Nephron progenitor cell (in vitro differentiated cells): ENCODE data around the gene FIBCD1.

Experiments used
- DNase-seq: peaks from one replicate; pipeline ENCODE4 v3.0.0; 2021
- H3K27ac Mint-ChIP-seq: 2 replicates; pipeline ENCODE4 v1.8.0; 2021; ENCODE audit warnings: mild to moderate bottlenecking, moderate library complexity, mixed read lengths
- H3K27me3 Mint-ChIP-seq: 2 replicates; pipeline ENCODE4 v1.8.0; 2021; ENCODE audit warnings: mild to moderate bottlenecking, low read depth, mixed read lengths; ENCODE audit not compliant: poor library complexity
- H3K36me3 Mint-ChIP-seq: 2 replicates; pipeline ENCODE4 v1.8.0; 2021; ENCODE audit warnings: low read depth, mixed read lengths
- H3K4me1 Mint-ChIP-seq: 2 replicates; pipeline ENCODE4 v1.8.0; 2021; ENCODE audit warnings: mixed read lengths
- H3K4me3 Mint-ChIP-seq: 2 replicates; pipeline ENCODE4 v1.8.0; 2021; ENCODE audit warnings: mild to moderate bottlenecking, moderate library complexity, mixed read lengths
- H3K9me3 Mint-ChIP-seq: 2 replicates; pipeline ENCODE4 v1.8.0; 2021; ENCODE audit warnings: mild to moderate bottlenecking, moderate library complexity, mixed read lengths
- TF ChIP-seq, protein P1 (sequence below): fragments of 200-600 bp; sonication (generic); IDR thresholded peaks from 2 replicates; pipeline ENCODE4 v1.5.0; 2021; ENCODE audit warnings: antibody characterized with exemption

FIBCD1 gene

DNA sequence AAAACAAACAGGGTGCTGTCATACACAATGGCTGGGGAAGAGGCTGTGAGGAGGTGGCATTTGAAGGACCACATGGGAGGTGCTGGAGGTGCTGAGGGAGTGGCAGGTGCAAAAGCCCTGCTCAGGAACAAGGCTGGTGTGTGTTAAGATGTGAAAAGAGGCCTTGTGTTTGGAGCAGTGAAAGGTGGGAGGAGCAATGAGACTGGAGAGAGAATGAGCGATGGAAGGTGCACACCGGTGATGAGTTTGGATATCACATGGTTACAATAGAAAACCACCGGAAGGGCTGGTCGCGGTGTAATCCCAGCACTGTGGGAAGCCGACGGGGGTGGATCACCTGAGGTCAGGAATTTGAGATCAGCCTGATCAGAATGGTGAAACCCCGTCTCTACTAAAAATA lies 9.2 kb upstream of the FIBCD1 start:
- Mint-ChIP-seq H3K4me1 (no peaks in the 10 kb centered on the region), H3K9me3 (peaks cover 19% of the 10 kb centered on the region), H3K27ac (no peak overlapping the region), H3K4me3 (no peak overlapping the region), H3K27me3 (peaks cover 66% of the 10 kb centered on the region), H3K36me3 (no peaks in the 10 kb centered on the region)
- DNase-seq: no peak
- TF ChIP-seq, protein P1, sequence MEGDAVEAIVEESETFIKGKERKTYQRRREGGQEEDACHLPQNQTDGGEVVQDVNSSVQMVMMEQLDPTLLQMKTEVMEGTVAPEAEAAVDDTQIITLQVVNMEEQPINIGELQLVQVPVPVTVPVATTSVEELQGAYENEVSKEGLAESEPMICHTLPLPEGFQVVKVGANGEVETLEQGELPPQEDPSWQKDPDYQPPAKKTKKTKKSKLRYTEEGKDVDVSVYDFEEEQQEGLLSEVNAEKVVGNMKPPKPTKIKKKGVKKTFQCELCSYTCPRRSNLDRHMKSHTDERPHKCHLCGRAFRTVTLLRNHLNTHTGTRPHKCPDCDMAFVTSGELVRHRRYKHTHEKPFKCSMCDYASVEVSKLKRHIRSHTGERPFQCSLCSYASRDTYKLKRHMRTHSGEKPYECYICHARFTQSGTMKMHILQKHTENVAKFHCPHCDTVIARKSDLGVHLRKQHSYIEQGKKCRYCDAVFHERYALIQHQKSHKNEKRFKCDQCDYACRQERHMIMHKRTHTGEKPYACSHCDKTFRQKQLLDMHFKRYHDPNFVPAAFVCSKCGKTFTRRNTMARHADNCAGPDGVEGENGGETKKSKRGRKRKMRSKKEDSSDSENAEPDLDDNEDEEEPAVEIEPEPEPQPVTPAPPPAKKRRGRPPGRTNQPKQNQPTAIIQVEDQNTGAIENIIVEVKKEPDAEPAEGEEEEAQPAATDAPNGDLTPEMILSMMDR: no peak

- no peaks in the 10 kb centered on the region for H3K36me3 Mint-ChIP-seq
- peaks cover 19% of the 10 kb centered on the region for H3K9me3 Mint-ChIP-seq
- H3K4me1 Mint-ChIP-seq: no peaks in the 10 kb centered on the region
- H3K27ac Mint-ChIP-seq: no peak overlapping the region
- H3K27me3 Mint-ChIP-seq: peaks cover 72% of the 10 kb centered on the region
- TF ChIP-seq, protein P1: no peak
- DNase-seq: no peak
- no peak overlapping the region for H3K4me3 Mint-ChIP-seq
These were observed 8.6 kb upstream of the FIBCD1 start for GRCh38 chr9:130947618-130948140.

DNA sequence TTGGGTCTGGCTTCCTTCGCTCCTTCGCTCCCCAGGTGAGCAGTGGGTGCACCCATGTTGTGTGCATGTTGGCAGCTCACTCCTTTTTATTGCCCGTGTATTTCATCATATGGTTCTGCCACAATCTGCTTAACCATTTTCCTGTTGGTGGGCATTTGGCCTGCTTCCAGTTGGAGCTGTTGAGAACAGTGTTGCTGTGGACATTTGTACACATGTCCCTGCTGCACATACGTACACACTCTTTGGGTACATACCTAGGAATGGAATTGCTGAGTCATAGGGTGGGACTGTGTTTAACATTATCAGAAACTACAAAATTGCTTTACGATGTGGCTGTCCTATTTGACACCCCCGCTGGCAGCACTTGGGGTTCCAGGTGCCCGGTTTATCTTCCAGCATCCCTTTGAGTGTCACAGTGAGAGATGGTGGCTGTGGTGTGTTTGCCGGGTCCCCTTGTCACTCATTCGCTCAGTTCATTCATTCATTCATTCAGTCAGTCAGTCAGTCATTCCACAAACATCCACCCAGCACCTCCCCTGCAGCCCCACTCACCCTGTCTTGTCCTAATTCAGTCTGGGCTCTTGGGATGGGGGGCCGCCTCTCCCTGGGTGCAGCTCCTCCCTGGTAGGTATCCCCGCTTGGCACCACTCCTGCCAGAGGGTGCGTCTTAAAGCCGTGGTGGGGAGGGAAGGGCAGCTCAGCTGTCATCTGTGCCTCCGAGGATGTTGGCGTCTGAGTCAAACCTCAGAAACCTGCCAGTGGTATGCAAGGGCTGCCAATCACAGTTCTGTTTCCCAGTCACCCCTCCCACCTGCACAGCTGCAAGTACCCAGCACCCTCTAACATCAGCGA lies 7.9 kb upstream of the FIBCD1 start:
- DNase-seq: no peak
- no peak overlapping the region for H3K4me3 Mint-ChIP-seq
- H3K27me3 Mint-ChIP-seq: peaks cover 73% of the 10 kb centered on the region
- H3K36me3 Mint-ChIP-seq: no peaks in the 10 kb centered on the region
- TF ChIP-seq, protein P1: no peak
- H3K4me1 Mint-ChIP-seq: no peaks in the 10 kb centered on the region
- no peak overlapping the region for H3K27ac Mint-ChIP-seq
- peaks cover 19% of the 10 kb centered on the region for H3K9me3 Mint-ChIP-seq

GRCh38 chr9:130945173-130945572 lies 6.1 kb upstream of the FIBCD1 start:
- no peak for DNase-seq
- peaks cover 76% of the 10 kb centered on the region for H3K27me3 Mint-ChIP-seq

GRCh38 chr9:130944510-130945058 lies 5.5 kb upstream of the FIBCD1 start:
- no peak overlapping the region for H3K27ac Mint-ChIP-seq
- H3K36me3 Mint-ChIP-seq: no peaks in the 10 kb centered on the region
- no peak overlapping the region for H3K4me3 Mint-ChIP-seq
- TF ChIP-seq, protein P1: no peak
- peaks cover 6% of the 10 kb centered on the region for H3K9me3 Mint-ChIP-seq
- no peak for DNase-seq
- no peaks in the 10 kb centered on the region for H3K4me1 Mint-ChIP-seq
- H3K27me3 Mint-ChIP-seq: peaks cover 76% of the 10 kb centered on the region

More at GRCh38 chr9:130945173-130945572, 6.1 kb upstream of the FIBCD1 start:
- Mint-ChIP-seq H3K4me3 (no peak overlapping the region), H3K36me3 (no peaks in the 10 kb centered on the region), H3K27ac (no peak overlapping the region), H3K4me1 (no peaks in the 10 kb centered on the region), H3K9me3 (peaks cover 12% of the 10 kb centered on the region)
- TF ChIP-seq, protein P1: no peak
